Measurements from ENCODE around the gene AP3S1. TPM values are rescaled to one million over a fixed set of nuclear protein-coding genes. Genes with fewer than 3 reads are reported as not detected.

Gene AP3S1
- 103 and 132 TPM in 2 replicates for total RNA-seq

DNA sequence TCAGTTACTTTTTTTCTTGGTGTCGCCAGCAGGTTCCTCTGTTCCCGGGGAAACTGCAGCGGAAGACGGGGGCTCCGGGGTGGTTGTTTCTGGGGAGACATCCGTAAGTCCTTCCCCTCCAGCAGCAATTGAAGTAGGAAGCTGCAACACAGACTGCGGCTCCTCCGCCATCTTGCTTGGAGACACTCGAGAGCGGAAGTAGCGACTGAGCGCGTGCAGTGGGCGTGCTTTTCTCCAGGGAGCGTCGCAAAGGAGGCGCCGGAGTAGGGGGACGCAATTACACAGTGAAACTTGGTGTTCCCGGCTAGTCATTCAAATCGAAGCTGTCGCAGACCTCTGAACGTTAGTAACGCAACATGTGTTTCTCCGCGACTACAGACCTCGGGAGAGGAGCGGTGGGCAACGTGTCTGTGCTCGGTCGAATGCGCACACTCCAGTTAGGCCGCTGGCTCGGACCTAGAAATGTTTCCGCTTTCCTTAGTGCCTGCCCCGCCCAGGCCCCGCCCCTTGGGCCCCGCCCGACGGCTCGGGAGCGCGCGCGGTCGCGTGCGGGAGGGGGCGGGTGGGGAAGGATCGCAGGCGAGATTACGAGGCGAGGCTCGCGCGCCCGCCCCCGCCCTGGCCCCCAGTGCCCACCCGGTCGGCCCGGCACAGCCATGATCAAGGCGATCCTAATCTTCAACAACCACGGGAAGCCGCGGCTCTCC, at the start of gene AP3S1, which contains the start of gene ATG12:
TSS of gene AP3S1 (plus strand) at position 554 of the 707 bp plus-strand sequence. CDS start at position 657, 103 bp downstream.
TSS of gene ATG12 (minus strand) at position 184 of the 707 bp plus-strand sequence. CDS start at position 171, 13 bp downstream.

DNA sequence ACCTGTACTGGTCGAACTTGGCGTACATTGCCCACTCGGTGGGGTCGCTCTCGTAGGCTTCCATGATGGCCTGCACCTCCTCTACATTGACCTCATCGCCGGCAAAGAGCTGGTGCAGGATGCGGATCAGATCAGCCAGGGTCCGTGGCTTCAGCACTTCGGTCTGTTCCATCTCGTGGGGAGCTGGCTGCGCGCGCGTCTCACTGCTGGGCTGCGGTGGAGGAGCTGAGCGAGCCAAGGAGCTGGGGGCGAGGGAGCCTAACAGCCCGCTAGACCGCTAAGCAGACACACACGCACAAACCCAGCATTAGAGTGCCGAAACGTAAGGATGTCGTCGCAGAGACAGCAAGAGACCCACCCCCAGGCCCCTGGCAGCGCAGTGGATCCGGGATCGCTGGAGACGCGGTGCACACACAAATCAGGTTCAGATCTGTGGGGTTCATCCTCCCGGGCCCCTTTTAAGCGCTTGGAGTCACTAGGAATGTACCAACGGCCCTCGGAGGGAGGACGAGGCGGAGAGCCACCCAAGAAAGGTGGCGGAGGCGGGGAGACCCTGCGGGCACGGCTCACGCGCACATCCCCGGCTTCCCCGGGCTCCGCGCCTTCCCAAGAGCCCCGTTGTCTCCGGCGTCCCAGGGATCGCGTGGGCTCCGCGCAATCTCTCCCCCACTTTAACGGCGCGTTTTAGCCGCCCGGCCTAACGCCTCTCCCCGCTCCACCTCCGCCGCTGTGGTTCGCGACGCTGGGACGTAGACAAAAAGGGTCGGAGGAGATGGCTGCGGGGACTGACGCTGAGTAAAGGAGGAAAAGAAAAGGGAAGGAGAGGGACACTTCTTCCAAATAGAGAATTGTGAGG, 25.3 kb upstream of the AP3S1 start, which contains the start of gene CDO1:
TSS of gene CDO1 (minus strand) at position 434 of the 856 bp plus-strand sequence. CDS start at position 172, 262 bp downstream.

DNA sequence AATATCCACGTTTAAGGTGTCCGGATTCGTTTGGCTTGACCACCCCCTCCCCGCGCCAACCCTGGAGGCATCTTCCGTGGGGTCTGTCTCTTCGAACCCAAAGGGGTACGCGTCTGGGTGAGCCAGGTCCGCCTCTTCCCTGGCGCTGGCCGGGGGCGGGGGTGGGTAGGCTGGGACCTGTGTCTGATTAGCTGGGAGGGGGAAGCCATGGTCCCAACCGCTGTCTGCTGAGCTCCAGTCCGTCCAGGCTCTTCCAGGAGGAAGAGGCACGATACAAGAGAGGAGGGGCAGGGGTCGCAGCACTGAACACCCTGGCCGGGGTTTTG, 120.5 kb downstream of the AP3S1 start, which contains the start of gene LVRN:
TSS of gene LVRN (plus strand) at position 237 of the 326 bp plus-strand sequence. CDS start 143 bp downstream, outside the sequence.

Other genes with a start within 250 kb of the AP3S1 start
- gene TICAM2, start 239.5 kb upstream of the AP3S1 start, total RNA-seq: 1.7 and 3.4 TPM in 2 replicates
- gene TMED7, start 215.9 kb upstream of the AP3S1 start, total RNA-seq: 195 and 213 TPM in 2 replicates
- 1.5 and 3.5 TPM in 2 replicates for gene CDO1, start 25.3 kb upstream of the AP3S1 start, total RNA-seq
- 77.8 and 81.9 TPM in 2 replicates for gene ATG12, start 370 bp upstream of the AP3S1 start, total RNA-seq
- gene LVRN, start 120.5 kb downstream of the AP3S1 start, total RNA-seq: 0.07 and 0.13 TPM in 2 replicates
- gene ARL14EPL, start 190.5 kb downstream of the AP3S1 start, total RNA-seq: 0.07 and 0.27 TPM in 2 replicates
- 44.8 and 51.4 TPM in 2 replicates for gene COMMD10, start 243.1 kb downstream of the AP3S1 start, total RNA-seq